A673 (cell line): ENCODE data around the gene WNT3. TPM values are rescaled to one million over a fixed set of nuclear protein-coding genes. Genes with fewer than 3 reads are reported as not detected.

Source experiments
- BruUV-seq: library from RNA; stranded (reverse); fragments of 400-500 nt; replicated peaks from 2 replicates; lab custom pipeline; 2021; lab: Mats Ljungman, UMichigan
- CTCF ChIA-PET: fragments of 300-600 bp; sonication (Branson Sonifier 250); formaldehyde crosslinking; loops from one replicate; lab custom pipeline; 2022; ENCODE audit warnings: antibody characterized with exemption; lab: Charles Lee
- POLR2A ChIA-PET: fragments of 300-600 bp; sonication (Branson Sonifier 250); formaldehyde crosslinking; loops from one replicate; lab custom pipeline; 2022; ENCODE audit warnings: antibody characterized with exemption; ENCODE audit not compliant: low non-redundant PET; lab: Charles Lee
- DNase-seq: peaks from one replicate; pipeline ENCODE4 v3.0.0-alpha.2; 2015; ENCODE audit warnings: low spot score
- H3K27ac ChIP-seq: fragments of 200-600 bp; sonication (generic); 2 replicates; pipeline ENCODE4 v1.5.1; 2016; ENCODE audit warnings: mixed run types, low read depth, mild to moderate bottlenecking, mixed read lengths, antibody characterized with exemption, low read length; ENCODE audit not compliant: poor library complexity, severe bottlenecking
- H3K27me3 ChIP-seq: fragments of 200-600 bp; sonication (generic); replicated peaks from 2 replicates; pipeline ENCODE4 v1.6.1; 2017; ENCODE audit warnings: mixed run types, low read depth, mild to moderate bottlenecking, mixed read lengths, antibody characterized with exemption, low read length; ENCODE audit not compliant: insufficient read depth, poor library complexity
- H3K36me3 ChIP-seq: fragments of 200-600 bp; sonication (generic); 2 replicates; pipeline ENCODE4 v1.6.1; 2016; ENCODE audit warnings: mixed run types, mild to moderate bottlenecking, mixed read lengths, antibody characterized with exemption, low read length; ENCODE audit not compliant: insufficient read depth, poor library complexity, severe bottlenecking
- H3K4me1 ChIP-seq: fragments of 200-600 bp; sonication (generic); 2 replicates; pipeline ENCODE4 v1.6.1; 2017; ENCODE audit warnings: mixed run types, mild to moderate bottlenecking, mixed read lengths, antibody characterized with exemption, low read length; ENCODE audit not compliant: insufficient read depth, poor library complexity, severe bottlenecking
- H3K4me3 ChIP-seq: fragments of 200-600 bp; sonication (generic); 2 replicates; pipeline ENCODE4 v1.5.1; 2016; ENCODE audit warnings: low read depth, mixed run types, mild to moderate bottlenecking, mixed read lengths, low read length; ENCODE audit not compliant: poor library complexity, severe bottlenecking
- H3K9me3 ChIP-seq: fragments of 200-600 bp; sonication (generic); 2 replicates; pipeline ENCODE4 v1.6.1; 2016; ENCODE audit warnings: mixed run types, low read depth, mild to moderate bottlenecking, mixed read lengths, antibody characterized with exemption, low read length; ENCODE audit not compliant: poor library complexity, severe bottlenecking
- EZH2 ChIP-seq: fragments of 200-600 bp; sonication (generic); IDR thresholded peaks from 2 replicates; pipeline ENCODE4 v1.6.1; 2017; ENCODE audit warnings: borderline replicate concordance, low read depth, mild to moderate bottlenecking, mixed read lengths, antibody characterized with exemption, low read length; ENCODE audit not compliant: poor library complexity, severe bottlenecking
- intact Hi-C: fragments of 100-400 bp; cut with micrococcal nuclease; formaldehyde crosslinking; loops from one replicate; pipeline ENCODE4 v1.10.0; 2022; ENCODE audit not compliant: unreplicated experiment
- total RNA-seq: library from RNA; stranded (reverse); gene quantifications from 2 replicates; pipeline ENCODE4 v1.2.3, GENCODE V29; 2021
- TF ChIP-seq, protein P1 (sequence below): fragments of 300-800, 200-600 bp; sonication (generic); conservative IDR thresholded peaks from 2 replicates; pipeline ENCODE4 v1.5.1; 2017; ENCODE audit warnings: low read depth, mild to moderate bottlenecking, antibody characterized with exemption, low read length, moderate library complexity, mixed read lengths

The WNT3 gene
- total RNA-seq, 1 experiment from 2014 or later: 1.3 TPM

DNA sequence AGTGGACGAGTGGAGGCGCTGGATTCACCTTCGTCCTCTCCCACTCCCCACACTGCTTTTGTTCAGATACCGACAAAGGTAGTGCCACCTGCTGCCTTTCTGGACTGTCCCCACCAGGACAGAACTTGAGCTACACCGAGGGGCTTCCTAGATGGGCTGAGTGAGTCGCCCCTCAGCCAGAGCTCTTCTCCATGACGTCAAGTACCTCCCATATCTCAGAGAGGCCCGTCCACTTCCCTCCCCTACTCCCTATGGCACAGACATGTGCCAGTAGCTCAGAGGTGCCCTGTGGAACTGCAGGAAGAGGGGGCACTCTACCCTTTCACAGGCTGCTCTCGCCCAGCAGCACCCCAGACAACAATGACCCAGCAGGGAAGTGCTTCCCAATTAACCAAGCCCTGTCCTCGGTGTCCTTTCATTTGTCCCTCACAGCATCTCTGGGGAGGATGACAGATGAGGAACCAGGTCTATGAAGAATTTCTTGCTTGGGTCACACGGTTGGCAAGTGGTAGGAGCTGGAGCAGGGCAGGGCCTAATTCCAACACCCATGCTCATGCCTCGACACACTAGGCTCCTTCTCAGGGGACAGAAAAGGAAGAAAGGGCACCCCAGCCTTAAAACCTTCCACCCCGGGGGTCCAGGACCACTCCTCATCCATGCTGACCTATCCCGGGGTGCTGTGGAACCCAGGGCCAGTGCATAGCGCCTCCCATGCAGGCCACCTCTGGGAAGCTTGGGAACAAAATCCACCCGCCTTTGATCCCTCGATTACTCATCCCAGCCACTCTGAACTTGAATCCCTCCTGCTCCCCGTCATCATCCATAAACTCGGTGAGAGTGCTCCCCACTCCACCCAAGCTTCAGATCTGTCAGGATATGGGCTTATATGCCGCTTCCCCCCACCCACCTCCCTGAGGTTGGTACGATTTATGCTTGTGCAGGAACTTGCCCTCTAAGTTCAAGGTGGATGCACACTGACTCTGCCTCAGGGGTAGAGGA lies 51.7 kb downstream of the WNT3 start:
- intact Hi-C loops: no loop called here
- Histone ChIP-seq H3K27ac (no peak overlapping the region), H3K36me3 (no peaks in the 10 kb centered on the region), H3K27me3 (no peaks in the 10 kb centered on the region), H3K4me3 (no peak overlapping the region), H3K9me3 (no peaks in the 10 kb centered on the region), H3K4me1 (no peaks in the 10 kb centered on the region)
- ChIA-PET CTCF (no interaction called here), POLR2A (no interaction called here)
- no TSS peak for BruUV-seq
- TF ChIP-seq EZH2: no peak
- TF ChIP-seq, protein P1, sequence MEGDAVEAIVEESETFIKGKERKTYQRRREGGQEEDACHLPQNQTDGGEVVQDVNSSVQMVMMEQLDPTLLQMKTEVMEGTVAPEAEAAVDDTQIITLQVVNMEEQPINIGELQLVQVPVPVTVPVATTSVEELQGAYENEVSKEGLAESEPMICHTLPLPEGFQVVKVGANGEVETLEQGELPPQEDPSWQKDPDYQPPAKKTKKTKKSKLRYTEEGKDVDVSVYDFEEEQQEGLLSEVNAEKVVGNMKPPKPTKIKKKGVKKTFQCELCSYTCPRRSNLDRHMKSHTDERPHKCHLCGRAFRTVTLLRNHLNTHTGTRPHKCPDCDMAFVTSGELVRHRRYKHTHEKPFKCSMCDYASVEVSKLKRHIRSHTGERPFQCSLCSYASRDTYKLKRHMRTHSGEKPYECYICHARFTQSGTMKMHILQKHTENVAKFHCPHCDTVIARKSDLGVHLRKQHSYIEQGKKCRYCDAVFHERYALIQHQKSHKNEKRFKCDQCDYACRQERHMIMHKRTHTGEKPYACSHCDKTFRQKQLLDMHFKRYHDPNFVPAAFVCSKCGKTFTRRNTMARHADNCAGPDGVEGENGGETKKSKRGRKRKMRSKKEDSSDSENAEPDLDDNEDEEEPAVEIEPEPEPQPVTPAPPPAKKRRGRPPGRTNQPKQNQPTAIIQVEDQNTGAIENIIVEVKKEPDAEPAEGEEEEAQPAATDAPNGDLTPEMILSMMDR: no peak
- DNase-seq: no peak

DNA sequence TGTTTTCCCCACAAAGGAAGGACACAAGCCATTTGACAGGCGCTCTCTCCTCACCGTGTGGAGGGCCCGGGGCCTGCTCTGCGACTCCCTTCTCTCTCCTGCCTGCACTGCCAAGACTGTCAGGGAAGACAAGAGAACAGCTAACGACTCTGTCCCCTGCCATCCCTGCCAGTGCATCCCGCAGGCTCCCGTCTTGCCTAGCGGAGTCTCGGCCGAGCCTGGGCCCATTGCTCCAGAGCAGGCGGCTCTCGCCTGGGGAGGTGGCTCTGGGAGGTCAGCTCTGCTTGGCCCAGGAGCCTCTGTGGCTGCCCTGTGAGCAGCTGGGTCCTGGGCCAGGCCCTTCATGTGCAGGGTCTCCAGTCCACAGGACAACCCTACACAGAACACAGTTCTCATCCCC lies 53.0 kb downstream of the WNT3 start:
- H3K9me3 ChIP-seq: no peaks in the 10 kb centered on the region
- TF ChIP-seq, protein P1: no peak
- no peak for TF ChIP-seq EZH2
- POLR2A ChIA-PET: interaction anchor here (0.6 kb wide), 1 partner anchor 27 kb away, joined by 15 read pairs; no protein-coding TSS in a partner anchor
- DNase-seq: no peak
- H3K27me3 ChIP-seq: no peaks in the 10 kb centered on the region
- no peaks in the 10 kb centered on the region for H3K36me3 ChIP-seq
- H3K27ac ChIP-seq: no peak overlapping the region
- H3K4me1 ChIP-seq: no peaks in the 10 kb centered on the region
- no peak overlapping the region for H3K4me3 ChIP-seq
- CTCF ChIA-PET: interaction anchor here (0.6 kb wide), 1 partner anchor 78 kb away, joined by 3 read pairs; no protein-coding TSS in a partner anchor
- intact Hi-C loops: no loop called here
- no TSS peak for BruUV-seq

DNA sequence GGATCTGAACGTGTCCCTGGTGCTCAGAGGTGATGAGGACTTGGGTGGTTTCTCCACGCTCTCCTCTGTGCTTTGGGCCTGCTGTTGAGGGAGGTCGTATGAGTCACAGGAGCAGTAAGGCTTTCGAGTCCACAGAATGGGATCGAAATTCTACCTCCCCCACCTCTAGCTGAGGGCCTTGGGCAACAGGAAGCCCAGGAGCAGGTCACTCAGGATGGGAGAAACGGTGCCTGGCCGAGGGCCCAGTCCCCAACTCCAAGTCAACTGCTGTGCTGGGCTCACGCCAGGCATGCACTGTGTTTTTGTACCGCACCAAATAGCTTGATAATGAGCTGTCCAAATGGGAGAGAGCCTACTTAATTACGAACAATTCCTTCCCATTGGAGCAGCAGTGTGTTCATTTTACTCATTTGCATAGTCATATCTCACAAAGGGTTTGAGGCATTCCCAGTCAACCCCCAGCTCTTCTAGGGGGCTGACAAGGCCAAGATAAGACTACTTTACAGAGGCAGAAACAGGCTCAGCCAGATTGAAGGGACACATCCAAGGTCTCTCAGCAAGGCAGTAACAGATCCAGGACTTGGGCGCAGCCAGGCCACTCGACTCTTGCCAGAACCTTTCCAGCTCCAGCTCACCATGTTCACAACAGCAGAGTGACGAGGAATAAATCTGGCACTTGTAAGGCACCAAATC lies 53.6 kb downstream of the WNT3 start:
- TF ChIP-seq, protein P1: no peak
- no peak for TF ChIP-seq EZH2
- ChIA-PET CTCF (interaction anchor here (0.6 kb wide), 1 partner anchor 79 kb away, joined by 3 read pairs; no protein-coding TSS in a partner anchor), POLR2A (interaction anchor here (0.6 kb wide), 1 partner anchor 26 kb away, joined by 15 read pairs; no protein-coding TSS in a partner anchor)
- intact Hi-C loops: no loop called here
- Histone ChIP-seq H3K36me3 (no peaks in the 10 kb centered on the region), H3K4me3 (no peak overlapping the region), H3K27me3 (no peaks in the 10 kb centered on the region), H3K9me3 (no peaks in the 10 kb centered on the region), H3K27ac (no peak overlapping the region), H3K4me1 (no peaks in the 10 kb centered on the region)
- BruUV-seq: no TSS peak
- no peak for DNase-seq
